Measurements from ENCODE around the gene PI4KA. TPM values are rescaled to one million over a fixed set of nuclear protein-coding genes. Genes with fewer than 3 reads are reported as not detected.

The PI4KA gene
- total RNA-seq, 1 experiment from 2014 or later = 65.8 TPM

- Mint-ChIP-seq H3K27me3 (ENCODE audit: low read depth) (no peaks in the 10 kb centered on the region), H3K4me3 (no peak overlapping the region), H3K4me1 (peaks cover 18 to 20% of the 10 kb centered on the region in 2 experiments), H3K27ac (no peak overlapping the region), H3K36me3 (ENCODE audit: insufficient read depth in 1 of 3, low read depth in 3 of 3) (peaks cover 0 to 20% (median 7%) of the 10 kb centered on the region in 3 experiments; a peak in 5 of 7 replicates), H3K9me3 (no peaks in the 10 kb centered on the region)
- Histone ChIP-seq H2BK12ac (ENCODE audit: insufficient read length, low read depth, low read length) (no peak overlapping the region), H3K9ac (ENCODE audit: extremely low read depth, insufficient read length, low read length) (no peak overlapping the region), H3K9me3 (ENCODE audit: control insufficient read depth, low read depth, low read length) (no peaks in the 10 kb centered on the region), H3K23me2 (ENCODE audit: insufficient read length, low read depth, low read length, poor library complexity, severe bottlenecking) (no peaks in the 10 kb centered on the region), H3T11ph (ENCODE audit: low read length) (no peak overlapping the region), H4K5ac (ENCODE audit: insufficient read length, low read depth, low read length) (no peak overlapping the region), H3K18ac (ENCODE audit: insufficient read length, low read depth, low read length) (no peak overlapping the region), H2AK5ac (ENCODE audit: insufficient read length, low read length) (no peak overlapping the region), H4K20me1 (ENCODE audit: control insufficient read depth, insufficient read depth, insufficient read length) (no peaks in the 10 kb centered on the region), H3K23ac (ENCODE audit: insufficient read length, low read depth, low read length) (no peak overlapping the region), H3K27ac (ENCODE audit: insufficient read length, low read depth, low read length) (no peak overlapping the region), H3K14ac (ENCODE audit: insufficient read depth, low read length) (no peak overlapping the region), H3K4me1 (ENCODE audit: insufficient read depth, low read length) (peaks cover 4% of the 10 kb centered on the region; the same call in 1 of the 2 replicates), H2BK5ac (ENCODE audit: insufficient read length, low read length) (no peak overlapping the region), H2BK20ac (ENCODE audit: low read depth, low read length, poor library complexity, severe bottlenecking) (no peak overlapping the region), H3K56ac (ENCODE audit: insufficient read length, low read depth, low read length) (no peak overlapping the region), H4K91ac (ENCODE audit: insufficient read length, low read depth, low read length) (no peak overlapping the region), H2BK120ac (ENCODE audit: low read depth, low read length, poor library complexity, severe bottlenecking) (no peak overlapping the region), H2AFZ (ENCODE audit: low read length) (no peak overlapping the region), H4K8ac (replicated peaks; ENCODE audit: insufficient read length, low read depth, low read length) (no peak overlapping the region), H3K4me2 (ENCODE audit: insufficient read depth, insufficient read length, low read length) (no peak overlapping the region), H3K4ac (ENCODE audit: low read depth, low read length) (no peak overlapping the region), H3K79me1 (ENCODE audit: insufficient read depth, low read depth, low read length, poor library complexity, severe bottlenecking) (no peaks in the 10 kb centered on the region), H3K79me2 (ENCODE audit: insufficient read depth, low read length) (no peaks in the 10 kb centered on the region), H3K27me3 (ENCODE audit: insufficient read depth, low read length) (no peaks in the 10 kb centered on the region), H2BK15ac (ENCODE audit: low read depth, low read length) (no peak overlapping the region)
- no peak for DNase-seq
- no CpG with 5 or more reads among the region's 2 CpGs for WGBS (ENCODE audit: extremely low coverage, insufficient read length, low lambda C conversion rate)
- TF ChIP-seq, protein P1, sequence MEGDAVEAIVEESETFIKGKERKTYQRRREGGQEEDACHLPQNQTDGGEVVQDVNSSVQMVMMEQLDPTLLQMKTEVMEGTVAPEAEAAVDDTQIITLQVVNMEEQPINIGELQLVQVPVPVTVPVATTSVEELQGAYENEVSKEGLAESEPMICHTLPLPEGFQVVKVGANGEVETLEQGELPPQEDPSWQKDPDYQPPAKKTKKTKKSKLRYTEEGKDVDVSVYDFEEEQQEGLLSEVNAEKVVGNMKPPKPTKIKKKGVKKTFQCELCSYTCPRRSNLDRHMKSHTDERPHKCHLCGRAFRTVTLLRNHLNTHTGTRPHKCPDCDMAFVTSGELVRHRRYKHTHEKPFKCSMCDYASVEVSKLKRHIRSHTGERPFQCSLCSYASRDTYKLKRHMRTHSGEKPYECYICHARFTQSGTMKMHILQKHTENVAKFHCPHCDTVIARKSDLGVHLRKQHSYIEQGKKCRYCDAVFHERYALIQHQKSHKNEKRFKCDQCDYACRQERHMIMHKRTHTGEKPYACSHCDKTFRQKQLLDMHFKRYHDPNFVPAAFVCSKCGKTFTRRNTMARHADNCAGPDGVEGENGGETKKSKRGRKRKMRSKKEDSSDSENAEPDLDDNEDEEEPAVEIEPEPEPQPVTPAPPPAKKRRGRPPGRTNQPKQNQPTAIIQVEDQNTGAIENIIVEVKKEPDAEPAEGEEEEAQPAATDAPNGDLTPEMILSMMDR (conservative IDR thresholded peaks at IDR 0.05) = no peak
Observed at GRCh38 chr22:20836987-20837823, 21.4 kb downstream of the PI4KA start.
